ENCODE data around the gene CCT2.

DNA sequence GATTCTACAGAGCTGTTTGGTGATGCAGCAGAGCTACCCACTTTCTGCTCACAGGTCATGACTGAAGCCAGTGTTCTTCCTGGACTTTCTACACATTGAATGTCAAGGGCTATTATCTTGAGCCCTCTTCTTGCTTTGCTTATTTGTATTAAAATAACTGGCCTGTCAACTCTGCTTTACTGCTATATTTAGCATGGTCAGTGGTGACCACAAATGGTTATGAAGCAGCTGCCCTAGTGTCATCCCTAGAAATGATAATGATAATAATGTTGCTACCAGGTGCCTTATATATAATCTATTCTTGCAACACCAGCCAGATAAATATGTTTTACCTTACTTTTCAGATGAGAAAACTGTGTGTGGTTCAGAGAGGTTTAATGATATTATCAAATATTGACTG lies 28.1 kb downstream of the CCT2 start:
- TF ChIP-seq PAX8 (CRISPR knock-in tag; IDR thresholded peaks at IDR 0.05; ENCODE audit: borderline replicate concordance) (no peak), CEBPB (IDR thresholded peaks at IDR 0.05; ENCODE audit: borderline replicate concordance, low read depth, low read length) (no peak), JUNB (CRISPR knock-in tag; IDR thresholded peaks at IDR 0.05; ENCODE audit: borderline replicate concordance) (no peak), HCFC1 (IDR thresholded peaks at IDR 0.05; ENCODE audit: low read depth, low read length) (no peak), EP300 (IDR thresholded peaks at IDR 0.05; ENCODE audit: low read depth in 2 of 2, low read length in 2 of 2) (no peak), EP300 (CRISPR knock-in tag; IDR thresholded peaks at IDR 0.05; ENCODE audit: borderline replicate concordance) (no peak), CHD2 (IDR thresholded peaks at IDR 0.05; ENCODE audit: low read depth, low read length) (no peak), POLR2AphosphoS5 (IDR thresholded peaks at IDR 0.05; ENCODE audit: low read depth, low read length) (no peak), CCAR2 (optimal IDR thresholded peaks at IDR 0.05; ENCODE audit: low read depth, low read length) (no peak), SP1 (IDR thresholded peaks at IDR 0.05) (no peak), SP1 (CRISPR knock-in tag; IDR thresholded peaks at IDR 0.05) (no peak), PTBP1 (IDR thresholded peaks at IDR 0.05; ENCODE audit: low read depth, low read length, poor library complexity, severe bottlenecking) (no peak), HNF4G (IDR thresholded peaks at IDR 0.05; ENCODE audit: borderline replicate concordance, low read depth, low read length) (no peak), HNF4G (CRISPR knock-in tag; IDR thresholded peaks at IDR 0.05; ENCODE audit: borderline replicate concordance, low read depth) (no peak)
- TF ChIP-seq, protein P1, sequence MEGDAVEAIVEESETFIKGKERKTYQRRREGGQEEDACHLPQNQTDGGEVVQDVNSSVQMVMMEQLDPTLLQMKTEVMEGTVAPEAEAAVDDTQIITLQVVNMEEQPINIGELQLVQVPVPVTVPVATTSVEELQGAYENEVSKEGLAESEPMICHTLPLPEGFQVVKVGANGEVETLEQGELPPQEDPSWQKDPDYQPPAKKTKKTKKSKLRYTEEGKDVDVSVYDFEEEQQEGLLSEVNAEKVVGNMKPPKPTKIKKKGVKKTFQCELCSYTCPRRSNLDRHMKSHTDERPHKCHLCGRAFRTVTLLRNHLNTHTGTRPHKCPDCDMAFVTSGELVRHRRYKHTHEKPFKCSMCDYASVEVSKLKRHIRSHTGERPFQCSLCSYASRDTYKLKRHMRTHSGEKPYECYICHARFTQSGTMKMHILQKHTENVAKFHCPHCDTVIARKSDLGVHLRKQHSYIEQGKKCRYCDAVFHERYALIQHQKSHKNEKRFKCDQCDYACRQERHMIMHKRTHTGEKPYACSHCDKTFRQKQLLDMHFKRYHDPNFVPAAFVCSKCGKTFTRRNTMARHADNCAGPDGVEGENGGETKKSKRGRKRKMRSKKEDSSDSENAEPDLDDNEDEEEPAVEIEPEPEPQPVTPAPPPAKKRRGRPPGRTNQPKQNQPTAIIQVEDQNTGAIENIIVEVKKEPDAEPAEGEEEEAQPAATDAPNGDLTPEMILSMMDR (CRISPR knock-in tag; IDR thresholded peaks at IDR 0.05): no peak
- TF ChIP-seq, protein P2, sequence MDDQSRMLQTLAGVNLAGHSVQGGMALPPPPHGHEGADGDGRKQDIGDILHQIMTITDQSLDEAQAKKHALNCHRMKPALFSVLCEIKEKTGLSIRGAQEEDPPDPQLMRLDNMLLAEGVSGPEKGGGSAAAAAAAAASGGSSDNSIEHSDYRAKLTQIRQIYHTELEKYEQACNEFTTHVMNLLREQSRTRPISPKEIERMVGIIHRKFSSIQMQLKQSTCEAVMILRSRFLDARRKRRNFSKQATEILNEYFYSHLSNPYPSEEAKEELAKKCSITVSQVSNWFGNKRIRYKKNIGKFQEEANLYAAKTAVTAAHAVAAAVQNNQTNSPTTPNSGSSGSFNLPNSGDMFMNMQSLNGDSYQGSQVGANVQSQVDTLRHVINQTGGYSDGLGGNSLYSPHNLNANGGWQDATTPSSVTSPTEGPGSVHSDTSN (CRISPR knock-in tag; IDR thresholded peaks at IDR 0.05; ENCODE audit: borderline replicate concordance): no peak
- TF ChIP-seq, protein P3, sequence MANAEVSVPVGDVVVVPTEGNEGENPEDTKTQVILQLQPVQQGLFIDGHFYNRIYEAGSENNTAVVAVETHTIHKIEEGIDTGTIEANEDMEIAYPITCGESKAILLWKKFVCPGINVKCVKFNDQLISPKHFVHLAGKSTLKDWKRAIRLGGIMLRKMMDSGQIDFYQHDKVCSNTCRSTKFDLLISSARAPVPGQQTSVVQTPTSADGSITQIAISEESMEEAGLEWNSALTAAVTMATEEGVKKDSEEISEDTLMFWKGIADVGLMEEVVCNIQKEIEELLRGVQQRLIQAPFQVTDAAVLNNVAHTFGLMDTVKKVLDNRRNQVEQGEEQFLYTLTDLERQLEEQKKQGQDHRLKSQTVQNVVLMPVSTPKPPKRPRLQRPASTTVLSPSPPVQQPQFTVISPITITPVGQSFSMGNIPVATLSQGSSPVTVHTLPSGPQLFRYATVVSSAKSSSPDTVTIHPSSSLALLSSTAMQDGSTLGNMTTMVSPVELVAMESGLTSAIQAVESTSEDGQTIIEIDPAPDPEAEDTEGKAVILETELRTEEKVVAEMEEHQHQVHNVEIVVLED (CRISPR knock-in tag; IDR thresholded peaks at IDR 0.05; ENCODE audit: borderline replicate concordance): no peak
